Subcutaneous adipose tissue (tissue), 4 donors: ENCODE data around the gene ARID4A. TPM values are rescaled to one million over a fixed set of nuclear protein-coding genes. Genes with fewer than 3 reads are reported as not detected.

Source experiments
- total RNA-seq, 4 donors: library from RNA; depleted of rRNA; stranded (reverse); fragments of >200 nt; gene quantifications; one replicate each; pipeline ENCODE4 v1.1.0, GENCODE V29; 2016
- TF ChIP-seq, protein P1 (sequence below): fragments of 450-650 bp; IDR thresholded peaks from one replicate; pipeline ENCODE4 v1.5.1; 2016; ENCODE audit warnings: low read depth, mild to moderate bottlenecking, control low read depth, antibody characterized with exemption, moderate library complexity

Gene ARID4A
- total RNA-seq, 4 donors from 2014 or later = 34.9 to 40.5 (median 39.7) TPM

DNA sequence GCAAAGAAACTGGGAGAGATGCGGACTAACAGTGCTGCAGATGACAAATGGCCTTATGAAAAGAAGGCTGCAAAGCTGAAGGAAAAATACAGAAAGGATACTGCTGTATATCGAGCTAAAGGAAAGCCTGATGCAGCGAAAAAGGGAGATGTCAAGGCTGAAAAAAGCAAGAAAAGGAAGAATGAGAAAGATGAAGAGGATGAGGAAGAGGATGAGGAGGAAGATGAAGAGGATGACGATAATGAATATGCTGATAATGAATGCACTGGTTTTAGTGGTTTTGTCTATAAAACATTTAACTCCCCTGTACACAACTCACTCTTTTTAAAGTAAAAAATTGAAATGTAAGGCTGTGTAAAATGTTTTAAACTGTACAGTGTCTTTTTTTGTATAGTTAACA, 13.2 kb upstream of the ARID4A start:
- TF ChIP-seq, protein P1, sequence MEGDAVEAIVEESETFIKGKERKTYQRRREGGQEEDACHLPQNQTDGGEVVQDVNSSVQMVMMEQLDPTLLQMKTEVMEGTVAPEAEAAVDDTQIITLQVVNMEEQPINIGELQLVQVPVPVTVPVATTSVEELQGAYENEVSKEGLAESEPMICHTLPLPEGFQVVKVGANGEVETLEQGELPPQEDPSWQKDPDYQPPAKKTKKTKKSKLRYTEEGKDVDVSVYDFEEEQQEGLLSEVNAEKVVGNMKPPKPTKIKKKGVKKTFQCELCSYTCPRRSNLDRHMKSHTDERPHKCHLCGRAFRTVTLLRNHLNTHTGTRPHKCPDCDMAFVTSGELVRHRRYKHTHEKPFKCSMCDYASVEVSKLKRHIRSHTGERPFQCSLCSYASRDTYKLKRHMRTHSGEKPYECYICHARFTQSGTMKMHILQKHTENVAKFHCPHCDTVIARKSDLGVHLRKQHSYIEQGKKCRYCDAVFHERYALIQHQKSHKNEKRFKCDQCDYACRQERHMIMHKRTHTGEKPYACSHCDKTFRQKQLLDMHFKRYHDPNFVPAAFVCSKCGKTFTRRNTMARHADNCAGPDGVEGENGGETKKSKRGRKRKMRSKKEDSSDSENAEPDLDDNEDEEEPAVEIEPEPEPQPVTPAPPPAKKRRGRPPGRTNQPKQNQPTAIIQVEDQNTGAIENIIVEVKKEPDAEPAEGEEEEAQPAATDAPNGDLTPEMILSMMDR = no peak

DNA sequence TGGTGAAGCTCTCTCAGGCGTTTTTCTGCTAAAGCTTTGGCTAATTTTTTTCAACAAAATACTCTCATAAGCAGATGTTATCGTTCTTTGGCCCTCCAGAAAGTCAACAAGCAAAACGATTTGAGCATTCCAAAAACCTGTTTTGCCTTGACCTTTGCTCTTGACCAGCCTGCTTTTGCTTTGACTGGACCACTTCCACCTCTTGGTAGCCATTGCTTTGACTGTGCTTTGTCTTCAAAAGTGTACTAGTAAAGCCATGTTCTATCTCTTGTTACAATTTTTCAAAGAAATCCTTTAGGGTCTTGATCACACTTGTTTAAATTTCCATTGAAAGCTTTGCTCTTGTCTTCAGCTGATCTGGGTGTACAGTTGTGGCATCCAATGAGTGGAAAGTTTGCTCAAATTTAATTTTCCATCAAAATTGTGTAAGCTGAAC, 10.7 kb upstream of the ARID4A start:
- TF ChIP-seq, protein P1 = no peak

DNA sequence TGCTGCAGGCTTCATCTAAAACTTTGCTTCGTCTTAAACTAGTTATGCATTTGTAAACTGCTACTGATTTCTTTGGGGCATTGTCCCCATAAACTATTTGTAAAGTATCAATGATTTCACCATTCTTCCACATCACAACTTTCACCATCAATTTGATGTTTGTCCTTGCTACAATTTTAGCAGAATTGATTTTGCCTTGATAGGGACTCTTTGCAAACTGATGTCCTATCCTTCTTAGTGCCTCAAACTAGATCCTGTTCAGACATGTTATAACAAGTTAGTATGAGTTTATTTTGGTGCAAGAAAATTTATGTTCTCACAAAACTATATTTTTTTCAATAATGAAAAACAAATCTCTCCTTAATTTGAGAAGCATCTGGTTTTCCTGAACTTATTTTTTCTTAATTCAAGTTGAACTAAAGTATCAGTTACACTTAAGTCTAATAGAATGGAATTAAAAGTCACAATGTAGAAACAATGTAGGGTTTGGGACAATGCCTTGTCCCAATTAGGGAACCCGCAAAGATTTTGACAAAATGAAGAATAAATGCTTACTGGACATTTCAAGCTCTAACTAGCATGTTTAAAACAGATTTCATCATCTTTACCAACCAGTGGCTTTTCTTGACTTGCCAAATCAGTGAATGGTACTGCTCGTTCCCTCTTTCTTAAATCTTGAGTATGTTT, 10.1 kb upstream of the ARID4A start:
- TF ChIP-seq, protein P1 = no peak

DNA sequence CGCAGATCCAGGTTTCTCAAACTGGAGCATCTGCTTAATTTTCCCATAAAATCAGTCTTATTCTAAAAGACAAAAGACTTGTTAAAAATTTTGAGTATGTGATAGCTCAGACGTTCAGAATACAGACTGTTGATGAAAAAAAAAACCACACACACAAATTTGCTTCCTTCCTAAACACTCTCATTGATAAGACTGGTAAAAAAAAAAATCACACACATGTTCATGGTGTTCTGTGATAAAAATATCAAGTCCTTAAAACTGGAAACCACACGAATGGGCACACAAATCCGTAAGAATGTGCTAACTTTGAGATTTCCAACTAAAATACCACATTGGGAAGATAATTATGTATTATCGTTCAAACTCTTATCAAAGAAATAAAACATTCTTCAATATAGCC, 6.7 kb upstream of the ARID4A start:
- TF ChIP-seq, protein P1 = no peak

DNA sequence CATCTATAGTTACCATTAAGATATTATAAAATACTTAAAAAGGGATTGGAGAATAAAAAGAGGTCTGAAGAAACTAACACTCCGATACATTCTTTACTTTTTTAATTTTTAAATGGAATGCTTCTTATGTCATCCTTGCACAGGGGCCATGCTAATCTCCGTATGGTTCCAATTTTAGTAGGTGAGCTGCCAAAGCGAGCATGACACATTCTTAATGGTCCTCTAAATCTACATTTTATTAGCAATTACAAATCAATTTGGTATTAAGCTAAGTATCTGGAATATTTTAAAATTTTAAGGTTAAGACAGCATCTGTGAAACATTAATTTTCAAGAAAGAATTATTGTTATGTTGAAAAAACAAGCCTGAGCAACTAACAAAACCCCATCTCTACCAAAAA, 6.2 kb upstream of the ARID4A start:
- TF ChIP-seq, protein P1 = no peak

DNA sequence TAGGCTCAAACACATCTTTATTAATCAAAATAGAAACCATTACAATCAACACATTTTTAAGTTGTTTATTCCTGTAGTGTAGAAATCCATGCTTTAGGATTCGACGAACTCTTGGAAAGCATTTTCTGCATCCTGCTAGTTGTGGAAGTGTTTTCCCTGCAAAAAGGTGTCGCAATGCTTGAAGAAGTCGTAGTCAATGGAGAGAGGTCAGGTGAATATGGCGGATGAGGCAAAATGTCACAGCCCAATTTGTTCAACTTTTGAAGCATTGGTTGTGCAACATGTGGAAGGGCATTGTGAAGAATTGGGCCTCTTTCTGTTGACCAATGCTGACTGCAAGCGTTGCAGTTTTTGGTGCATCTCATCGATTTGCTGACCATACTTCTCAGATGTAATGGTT, 4.2 kb upstream of the ARID4A start:
- TF ChIP-seq, protein P1 = no peak

DNA sequence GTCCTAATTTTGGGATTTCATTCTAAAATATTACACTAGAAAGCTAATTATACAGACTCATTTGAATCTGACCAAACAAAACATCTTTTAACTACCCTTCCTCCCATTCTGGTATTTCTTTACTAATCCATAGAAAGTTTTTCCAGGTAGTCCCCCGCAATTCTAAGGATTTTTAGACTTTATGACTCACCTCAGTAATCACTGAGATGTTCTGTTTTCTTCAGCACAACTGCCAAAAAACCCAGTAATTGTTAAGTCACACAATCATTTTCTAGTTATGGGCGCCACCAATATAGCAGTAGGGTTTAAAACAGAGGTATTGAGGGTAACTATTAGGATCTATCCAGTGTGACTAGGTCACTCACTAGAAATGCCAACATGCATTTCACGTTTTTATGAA, 1.6 kb upstream of the ARID4A start:
- TF ChIP-seq, protein P1 = no peak
